ENCODE measurements around the gene ERCC3.
"Not testable (repeated sequence)": the region's sequence is repeated elsewhere in the genome, so short reads cannot be mapped to it uniquely, and the experiment has no call there.

ERCC3 gene

DNA sequence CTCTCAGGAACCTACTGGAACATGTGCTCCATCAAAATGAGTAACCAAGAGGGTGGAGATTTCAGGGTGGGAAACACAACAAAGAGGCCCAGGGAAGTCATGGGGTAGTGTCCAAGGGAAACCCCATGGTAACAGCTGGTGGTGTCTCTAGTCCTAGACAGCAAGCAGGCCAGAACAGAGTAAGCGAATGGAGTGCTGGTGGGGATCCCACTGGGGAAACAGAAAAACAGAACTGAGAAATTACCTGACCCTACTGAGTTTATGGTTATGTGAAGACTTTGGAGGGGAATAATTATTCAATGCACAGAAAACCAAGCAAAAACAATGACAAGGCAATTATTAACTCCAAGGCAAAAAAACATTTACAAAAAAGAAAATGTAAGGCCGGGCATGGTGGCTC lies 16.9 kb downstream of the ERCC3 start:
- DNase-seq: no peak

GRCh38 chr2:127275789-127276188 lies 18.2 kb downstream of the ERCC3 start:
- DNase-seq: no peak

GRCh38 chr2:127275356-127275755 lies 18.6 kb downstream of the ERCC3 start:
- no peak for DNase-seq

DNA sequence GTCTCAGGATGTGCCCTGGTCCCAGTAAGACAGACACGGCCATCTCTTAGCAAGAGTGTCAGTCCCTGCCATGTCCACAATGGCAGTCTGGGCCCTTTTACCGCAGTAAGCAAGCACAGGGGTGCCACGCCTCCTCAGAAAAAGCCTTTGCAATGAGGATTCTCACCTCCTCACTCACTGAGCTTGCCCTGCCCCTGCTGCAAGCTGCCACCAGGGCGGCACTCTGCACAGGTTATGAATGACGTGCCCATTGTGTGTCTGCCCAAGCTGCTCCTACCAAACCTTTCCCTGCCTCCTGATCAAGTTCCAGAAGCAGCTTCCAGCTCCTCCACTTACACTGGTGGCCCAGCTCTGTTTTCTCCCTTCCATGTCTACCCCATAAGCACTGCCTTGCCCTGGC lies 23.3 kb downstream of the ERCC3 start:
- no peak for DNase-seq

GRCh38 chr2:127261804-127262406 lies 32.0 kb downstream of the ERCC3 start:
- no peak for DNase-seq

GRCh38 chr2:127259355-127259754 lies 34.6 kb downstream of the ERCC3 start:
- DNase-seq: no peak

DNA sequence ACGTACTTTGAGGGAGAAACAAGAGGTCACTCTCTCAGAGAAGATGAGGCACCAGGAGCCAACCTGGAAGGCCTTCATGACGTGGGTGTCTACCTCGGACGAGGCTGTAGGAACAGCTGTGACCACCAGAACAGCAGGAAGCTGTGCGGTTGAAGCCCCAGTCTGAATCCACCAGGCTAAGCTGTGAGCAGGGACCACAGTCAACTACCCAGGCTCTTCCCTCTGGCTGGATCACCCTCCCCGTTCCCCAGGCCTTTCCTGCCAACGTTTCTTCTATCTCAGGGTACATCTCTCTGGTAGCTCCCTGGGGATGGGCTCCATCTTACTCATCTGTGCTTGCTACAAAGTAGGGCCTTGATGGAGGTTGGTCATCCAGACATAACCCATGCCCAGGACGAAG lies 37.1 kb downstream of the ERCC3 start:
- no peak for DNase-seq

DNA sequence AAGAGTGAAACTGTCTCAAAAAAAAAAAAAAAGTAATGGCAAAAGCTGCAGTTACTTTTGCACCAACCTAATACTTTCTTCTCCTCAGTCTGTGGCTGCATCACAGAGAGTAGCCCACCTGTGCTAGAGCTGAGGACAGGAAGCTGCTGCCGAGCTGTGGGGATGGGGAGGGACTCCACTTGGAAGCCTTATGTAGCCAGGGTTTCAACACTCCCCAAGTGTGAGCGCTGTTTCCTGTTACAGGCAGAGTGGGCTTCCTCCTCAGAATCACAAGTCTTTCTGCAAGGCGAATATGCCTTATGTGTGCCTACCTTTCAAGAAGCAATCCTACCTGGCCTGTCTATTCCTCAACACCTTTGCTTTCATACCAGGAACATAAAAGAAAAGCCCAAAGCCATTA lies 37.6 kb downstream of the ERCC3 start:
- DNase-seq: no peak

GRCh38 chr2:127255721-127256120 lies 38.2 kb downstream of the ERCC3 start:
- no peak for DNase-seq

- no peak for DNase-seq
Measured at GRCh38 chr2:127255146-127255545, 38.8 kb downstream of the ERCC3 start.

DNA sequence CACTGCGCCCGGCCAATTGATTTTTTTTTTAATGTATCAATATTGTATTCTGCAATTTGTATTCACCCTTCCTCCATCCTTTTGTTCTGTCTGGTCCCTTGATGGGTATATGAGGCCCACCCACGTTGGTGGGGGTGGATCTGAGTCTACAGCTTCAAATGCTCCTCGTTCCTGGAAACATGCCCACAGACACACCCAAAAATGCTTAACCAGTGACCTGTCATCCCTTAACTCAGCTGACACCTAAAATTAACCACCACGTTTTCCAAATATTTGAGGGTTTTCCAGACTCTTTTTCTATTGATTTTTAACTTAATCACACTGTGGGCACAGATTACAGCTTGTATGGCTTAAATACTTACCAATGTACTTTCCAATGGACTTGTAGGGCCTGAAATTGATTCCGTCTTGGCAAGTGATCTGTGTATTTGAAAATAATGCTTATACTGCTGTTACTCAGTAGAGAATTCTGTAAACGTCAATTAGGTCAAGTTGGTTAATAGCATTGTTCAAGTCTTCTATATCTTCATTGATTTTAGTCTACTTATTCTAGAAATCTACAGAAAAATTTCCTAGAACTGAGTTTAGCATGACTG lies 39.5 kb downstream of the ERCC3 start:
- DNase-seq: no peak

- not testable (repeated sequence) for DNase-seq
Measured at GRCh38 chr2:127241184-127241583, 52.8 kb downstream of the ERCC3 start.

DNA sequence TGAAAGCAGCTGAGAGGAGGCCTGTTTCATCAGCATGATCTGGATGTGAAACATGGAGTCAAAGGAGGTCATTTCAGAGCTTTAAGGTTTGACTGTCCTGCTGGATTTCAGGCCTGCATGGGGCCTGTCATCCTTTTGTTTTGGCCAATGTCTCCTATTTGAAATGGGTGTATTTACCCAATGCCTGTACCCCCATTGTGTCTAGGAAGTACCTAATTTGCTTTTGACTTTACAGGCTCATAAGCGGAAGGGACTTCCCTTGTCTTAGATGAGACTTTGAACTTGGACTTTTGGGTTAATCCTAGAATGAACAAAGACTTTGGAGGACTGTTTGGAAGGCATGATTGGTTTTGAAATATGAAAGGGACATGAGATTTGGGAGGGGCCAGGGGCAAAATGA lies 54.5 kb downstream of the ERCC3 start:
- DNase-seq: no peak

DNA sequence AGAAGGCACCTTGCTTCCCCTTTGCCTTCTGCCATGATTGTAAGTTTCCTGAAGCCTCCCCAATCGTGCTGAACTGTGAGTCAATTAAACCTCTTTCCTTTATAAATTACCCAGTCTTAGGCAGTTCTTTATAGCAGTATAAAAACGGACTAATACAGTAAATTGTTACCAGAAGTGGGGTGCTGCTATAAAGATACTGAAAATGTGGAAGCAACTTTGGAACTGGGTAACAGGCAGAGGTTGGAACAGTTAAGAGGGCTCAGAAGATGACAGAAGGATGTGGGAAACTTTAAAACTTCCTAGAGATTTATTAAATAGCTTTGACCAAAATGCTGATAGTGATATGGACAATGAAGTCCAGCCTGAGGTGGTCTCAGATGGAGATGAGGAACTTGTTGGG lies 56.2 kb downstream of the ERCC3 start:
- DNase-seq: not testable (repeated sequence)

DNA sequence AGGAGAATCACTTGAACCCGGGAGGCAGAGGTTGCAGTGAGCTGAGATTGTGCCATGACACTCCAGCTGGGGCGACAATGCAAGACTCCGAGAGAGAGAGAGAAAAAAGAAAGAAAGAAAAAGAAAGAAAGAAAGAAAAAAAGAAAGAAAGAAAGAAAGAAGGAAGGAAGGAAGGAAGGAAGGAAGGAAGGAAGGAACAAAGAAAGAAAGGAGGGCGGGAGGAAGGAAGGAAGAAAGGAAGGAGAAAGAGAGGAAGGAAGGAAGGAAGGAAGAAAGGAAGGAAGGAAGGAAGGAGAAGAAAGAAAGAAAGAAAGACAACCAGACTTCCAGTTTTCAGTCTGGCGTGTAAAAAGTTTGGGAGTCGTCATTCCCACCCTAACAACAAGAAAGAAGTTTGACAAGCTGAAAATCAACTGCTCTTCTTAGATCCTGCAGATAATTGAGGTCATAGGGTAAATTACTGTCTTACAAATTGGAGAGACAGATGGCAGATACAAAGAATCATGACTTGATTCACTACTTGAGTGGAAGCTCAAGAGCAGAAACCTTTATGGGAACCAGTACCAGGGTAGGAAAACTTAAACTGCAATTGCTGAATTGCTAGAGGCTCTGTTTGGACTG lies 58.8 kb downstream of the ERCC3 start:
- no peak for DNase-seq

DNA sequence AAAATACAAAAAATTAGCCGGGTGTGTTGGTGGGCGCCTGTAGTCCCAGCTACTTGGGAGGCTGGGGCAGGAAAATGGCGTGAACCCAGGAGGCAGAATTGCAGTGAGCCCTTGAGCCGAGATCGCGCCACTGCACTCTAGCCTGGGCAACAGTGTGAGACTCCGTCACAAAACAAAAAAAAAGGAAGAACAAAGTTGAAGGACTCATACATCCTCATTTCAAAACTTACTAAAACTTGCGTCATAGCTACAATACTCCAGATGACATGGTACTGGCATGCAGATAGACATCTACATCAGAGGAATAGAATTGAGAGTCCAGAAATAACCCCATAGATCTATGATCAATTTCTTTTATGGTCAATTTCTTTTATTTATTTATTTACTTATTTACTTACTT lies 60.2 kb downstream of the ERCC3 start:
- no peak for DNase-seq

DNA sequence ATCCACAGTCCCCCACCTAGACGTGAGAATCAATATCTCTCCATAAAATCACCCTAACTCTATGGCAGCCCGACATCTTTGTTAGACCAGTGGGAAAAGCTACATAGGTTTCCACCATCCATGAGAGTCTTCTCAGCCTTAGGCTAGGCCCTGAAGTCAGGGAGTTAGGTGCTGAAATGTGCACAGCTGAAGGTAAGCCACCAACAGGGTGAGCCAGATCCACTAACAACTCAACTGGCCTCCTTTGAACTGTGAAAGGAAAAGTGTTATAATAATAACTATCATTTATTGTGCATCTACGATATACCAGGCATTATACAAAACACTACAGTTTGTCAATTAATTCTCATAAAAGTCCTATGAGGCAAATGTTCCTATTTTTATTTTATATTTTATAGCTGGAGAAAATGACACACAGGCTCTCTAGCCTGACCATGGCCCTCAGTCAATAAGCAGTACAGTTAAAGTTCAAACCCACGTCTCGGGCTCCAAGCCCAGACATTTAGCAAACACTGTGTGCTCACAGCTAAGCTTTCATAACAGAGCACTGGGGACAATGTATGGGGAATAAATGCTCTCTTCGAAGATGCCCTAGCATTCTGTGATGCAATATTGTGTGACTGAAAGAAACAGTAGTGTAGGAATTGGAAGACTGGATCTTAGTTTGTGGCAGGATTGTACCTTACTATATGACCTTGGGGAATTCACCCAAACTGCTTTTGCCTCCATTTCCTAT lies 62.6 kb downstream of the ERCC3 start:
- no peak for DNase-seq

DNA sequence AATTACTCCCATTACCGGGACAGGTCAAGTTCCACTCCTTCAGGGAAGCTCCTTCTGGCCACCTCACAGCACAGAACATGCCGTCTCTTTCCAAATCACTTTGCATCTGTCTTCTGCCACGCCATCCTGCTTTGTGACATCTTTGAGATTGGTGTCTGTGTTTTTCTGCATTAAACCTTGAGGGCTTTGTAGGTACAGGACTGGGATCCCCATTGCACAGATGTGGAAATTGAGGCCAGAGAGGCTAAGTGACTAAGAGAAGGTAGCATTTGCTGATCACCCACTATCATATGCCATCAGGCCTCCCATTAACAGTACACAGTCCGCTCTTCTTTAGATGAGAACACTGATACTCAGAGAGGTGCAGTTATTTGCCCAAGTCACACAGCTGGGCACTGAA lies 64.4 kb downstream of the ERCC3 start:
- no peak for DNase-seq

- no peak for DNase-seq
Measured at GRCh38 chr2:127228102-127228501, 65.8 kb downstream of the ERCC3 start.

DNA sequence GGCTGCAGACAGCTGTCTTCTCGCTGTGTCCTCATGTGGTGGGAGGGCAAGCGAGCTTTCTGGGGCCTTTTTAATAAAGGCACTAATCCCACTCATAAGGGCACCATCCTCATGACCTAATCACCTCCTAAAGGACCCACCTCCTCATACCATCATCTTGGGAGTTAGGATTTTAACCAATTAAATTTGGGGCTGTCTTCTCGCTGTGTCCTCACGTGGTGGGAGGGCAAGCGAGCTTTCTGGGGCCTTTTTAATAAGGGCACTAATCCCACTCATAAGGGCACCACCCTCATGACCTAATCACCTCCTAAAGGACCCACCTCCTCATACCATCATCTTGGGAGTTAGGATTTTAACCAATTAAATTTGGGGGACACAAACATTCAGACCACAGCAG lies 66.7 kb downstream of the ERCC3 start:
- not testable (repeated sequence) for DNase-seq

GRCh38 chr2:127226520-127227263 lies 67.3 kb downstream of the ERCC3 start:
- DNase-seq: no peak

DNA sequence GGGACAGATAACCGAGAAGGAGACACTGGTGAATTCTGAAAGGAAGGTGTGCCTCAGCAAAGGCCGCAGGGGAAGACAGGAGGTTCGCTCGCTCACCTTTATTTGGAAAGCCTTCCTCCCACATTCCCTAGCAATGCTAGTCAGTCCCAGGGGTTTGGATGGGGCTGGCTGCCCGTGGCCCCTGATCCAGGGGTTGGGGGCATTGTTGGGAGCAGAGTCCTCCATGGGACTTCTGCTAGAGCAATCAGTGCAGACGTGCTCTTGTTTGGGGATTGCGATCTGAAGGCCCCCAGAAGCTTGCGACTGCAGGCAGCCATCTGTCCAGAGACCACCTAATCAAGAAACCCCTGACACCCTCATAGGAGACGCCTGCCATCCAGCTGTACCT lies 67.8 kb downstream of the ERCC3 start:
- DNase-seq: no peak

DNA sequence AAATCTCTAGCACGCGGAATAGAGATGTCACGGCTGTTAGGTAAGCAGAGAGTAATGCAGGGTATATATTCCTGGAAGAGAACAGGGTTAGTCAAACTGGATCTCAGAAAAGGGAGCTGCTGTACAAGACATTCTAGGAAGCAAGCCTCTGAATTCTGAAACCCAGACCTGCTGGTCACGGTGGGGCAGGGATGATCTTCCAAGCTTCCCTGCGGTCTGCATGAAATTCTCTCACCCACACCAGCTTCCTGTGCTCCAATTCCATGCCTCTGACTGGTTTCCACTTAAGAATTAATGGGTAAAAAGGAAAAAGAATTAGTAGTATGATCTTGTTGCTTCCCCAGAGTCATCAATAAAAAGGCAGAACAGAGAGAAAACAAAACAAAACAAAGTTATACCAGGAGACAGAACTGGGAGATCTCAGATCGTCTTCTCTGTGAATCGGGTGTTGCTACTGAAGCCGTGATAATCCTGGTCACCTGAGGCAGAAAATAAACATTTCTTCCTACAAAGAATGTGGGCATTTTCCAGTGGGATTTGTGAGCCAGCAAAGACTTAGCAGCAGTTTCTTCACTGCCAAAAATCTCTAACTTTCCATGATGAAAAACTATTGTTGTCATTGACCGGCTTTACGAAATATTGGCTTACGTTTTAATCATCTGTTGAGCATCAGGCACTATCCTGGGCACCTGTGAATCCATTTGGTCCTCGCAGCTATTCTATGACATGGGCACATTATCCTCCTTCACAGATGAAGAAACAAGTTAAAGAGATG lies 68.6 kb downstream of the ERCC3 start:
- no peak for DNase-seq
